ENCODE measurements around the gene RHOV.
A peak's percentile ranks its signal among the peaks of the same experiment; 100 is the strongest.

Gene RHOV

GRCh38 chr15:40879609-40880008 is 5.6 kb upstream of the RHOV start:
- no peak for TF ChIP-seq CTCF (IDR thresholded peaks at IDR 0.05; ENCODE audit: low read depth, low read length)
- no peak overlapping the region for H3K4me3 ChIP-seq (ENCODE audit: low read depth, low read length)

DNA sequence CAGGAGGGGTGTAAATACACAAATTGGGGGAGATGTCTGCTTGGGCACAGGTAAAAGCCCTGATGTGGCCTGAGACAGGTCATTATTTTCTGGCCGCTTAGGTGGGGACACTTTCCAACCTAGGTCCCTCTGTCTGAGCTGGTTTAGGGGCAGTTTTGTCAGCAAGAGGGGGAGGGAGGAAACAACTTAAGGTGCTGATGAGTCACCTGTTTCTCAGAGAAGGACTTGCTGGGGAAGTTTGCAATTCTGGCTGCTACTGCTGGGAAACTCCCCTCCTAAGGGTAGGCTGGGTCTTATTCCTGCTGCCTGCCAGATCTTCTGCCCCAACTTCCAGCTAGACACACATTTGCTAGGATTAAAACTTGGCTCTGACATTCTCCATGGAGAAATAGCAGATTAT is 4.8 kb upstream of the RHOV start:
- no peak overlapping the region for H3K4me3 ChIP-seq (ENCODE audit: low read depth, low read length)
- no peak for TF ChIP-seq CTCF (IDR thresholded peaks at IDR 0.05; ENCODE audit: low read depth, low read length)

DNA sequence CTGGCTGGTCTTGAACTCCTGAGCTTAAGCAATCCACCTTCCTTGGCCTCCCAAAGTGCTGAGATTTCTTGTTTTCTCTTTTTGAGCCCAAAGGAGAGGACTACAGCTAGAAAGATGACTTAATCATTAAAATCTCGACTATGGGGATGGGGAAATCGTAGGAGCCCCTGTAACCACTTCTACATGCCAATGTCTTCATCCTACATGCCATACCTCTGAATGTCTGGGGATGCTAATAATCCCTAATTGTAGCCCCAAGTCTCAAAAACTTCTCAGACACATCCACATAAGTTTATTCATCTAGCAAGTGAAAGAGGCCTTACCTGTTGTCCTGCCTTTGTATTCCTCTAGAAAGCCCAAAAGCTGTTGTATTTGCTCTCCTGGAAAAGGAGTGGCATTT is 3.7 kb upstream of the RHOV start:
- H3K4me3 ChIP-seq (ENCODE audit: low read depth, low read length), result no peak overlapping the region
- no peak for TF ChIP-seq CTCF (IDR thresholded peaks at IDR 0.05; ENCODE audit: low read depth, low read length)

DNA sequence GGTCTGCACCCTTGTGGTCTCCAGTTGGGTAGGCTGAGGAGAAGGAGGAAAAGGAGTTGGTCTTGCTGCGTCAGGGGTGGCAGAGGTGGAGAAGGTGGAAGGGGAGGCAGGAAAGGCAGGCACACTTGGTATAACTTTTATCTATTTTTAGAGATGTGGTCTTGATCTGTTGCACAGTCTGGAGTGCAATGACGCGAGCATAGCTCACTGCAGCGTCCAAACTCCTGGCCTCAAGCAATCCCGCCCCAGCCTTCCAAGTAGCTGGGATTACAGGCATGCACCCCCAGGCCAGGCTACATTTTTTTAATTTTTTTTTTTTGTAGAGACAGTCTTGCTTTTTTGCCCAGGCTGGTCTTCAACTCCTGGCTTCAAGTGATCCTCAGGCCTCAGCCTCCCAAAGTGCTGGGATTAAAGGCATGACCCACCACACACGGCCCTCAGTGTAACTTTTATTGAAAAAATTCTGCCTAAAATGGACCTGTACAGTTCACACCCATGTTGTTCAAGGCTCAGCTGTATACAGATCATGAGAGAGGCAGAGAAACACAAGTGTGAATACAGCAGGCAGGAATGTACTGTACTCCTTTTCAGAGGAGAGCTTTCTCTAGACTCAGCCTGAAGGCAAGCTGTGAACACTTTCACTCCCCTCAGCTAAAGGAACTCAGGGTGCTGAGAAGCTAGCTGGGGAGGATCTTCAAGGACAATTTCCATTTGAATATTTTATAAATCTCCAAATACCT is 2.1 kb upstream of the RHOV start:
- H3K4me3 ChIP-seq (ENCODE audit: low read depth, low read length), result no peak overlapping the region
- no peak for TF ChIP-seq CTCF (IDR thresholded peaks at IDR 0.05; ENCODE audit: low read depth, low read length)

- TF ChIP-seq CTCF (IDR thresholded peaks at IDR 0.05; ENCODE audit: low read depth, low read length), result no peak
- H3K4me3 ChIP-seq (ENCODE audit: low read depth, low read length), result peak overlapping the region; percentile 53
These were observed 992 bp downstream of the RHOV start for GRCh38 chr15:40872791-40873693.

- no peak for TF ChIP-seq CTCF (IDR thresholded peaks at IDR 0.05; ENCODE audit: low read depth, low read length)
- no peak overlapping the region for H3K4me3 ChIP-seq (ENCODE audit: low read depth, low read length)
These were observed 2.1 kb downstream of the RHOV start for GRCh38 chr15:40871749-40872617.

Data from WI38 (cell line).